Measurements from ENCODE around the gene RBMS3. TPM values are rescaled to one million over a fixed set of nuclear protein-coding genes. Genes with fewer than 3 reads are reported as not detected.

Gene RBMS3
- total and polyA plus RNA-seq, 2 experiments from 2014 or later, result 20.8 TPM

- TF ChIP-seq CTCF (IDR thresholded peaks at IDR 0.05; ENCODE audit: low read depth, low read length), result no peak
- H3K36me3 ChIP-seq, result no peaks in the 10 kb centered on the region
- no peak for DNase-seq (ENCODE audit: low read depth in 1 of 2, low spot score in 1 of 2)
- H3K4me3 ChIP-seq, result no peak overlapping the region
- no peaks in the 10 kb centered on the region for H3K9me3 ChIP-seq (ENCODE audit: low read depth)
- no peaks in the 10 kb centered on the region for H3K27me3 ChIP-seq
- no peaks in the 10 kb centered on the region for H3K4me1 ChIP-seq (ENCODE audit: low read depth)
- no peak overlapping the region for H3K27ac ChIP-seq
Observed at GRCh38 chr3:29890801-29891200, 609.9 kb downstream of the RBMS3 start.

GRCh38 chr3:29892976-29893554 lies 612.2 kb downstream of the RBMS3 start:
- H3K4me1 ChIP-seq (ENCODE audit: low read depth), result no peaks in the 10 kb centered on the region
- H3K27me3 ChIP-seq, result no peaks in the 10 kb centered on the region
- no peak for TF ChIP-seq CTCF (IDR thresholded peaks at IDR 0.05; ENCODE audit: low read depth, low read length)
- H3K36me3 ChIP-seq, result no peaks in the 10 kb centered on the region
- no peak overlapping the region for H3K27ac ChIP-seq
- DNase-seq (ENCODE audit: low read depth in 1 of 2, low spot score in 1 of 2), result peak in 1 of 2 donors; percentile 3
- H3K9me3 ChIP-seq (ENCODE audit: low read depth), result no peaks in the 10 kb centered on the region
- H3K4me3 ChIP-seq, result no peak overlapping the region

GRCh38 chr3:29896856-29897255 lies 616.0 kb downstream of the RBMS3 start:
- Histone ChIP-seq H3K27me3 (no peaks in the 10 kb centered on the region), H3K36me3 (no peaks in the 10 kb centered on the region), H3K4me1 (ENCODE audit: low read depth) (peaks cover 5% of the 10 kb centered on the region), H3K9me3 (ENCODE audit: low read depth) (no peaks in the 10 kb centered on the region), H3K4me3 (no peak overlapping the region), H3K27ac (no peak overlapping the region)
- DNase-seq (ENCODE audit: low read depth in 1 of 2, low spot score in 1 of 2), result no peak
- no peak for TF ChIP-seq CTCF (IDR thresholded peaks at IDR 0.05; ENCODE audit: low read depth, low read length)

GRCh38 chr3:29898171-29898965 lies 617.5 kb downstream of the RBMS3 start:
- Histone ChIP-seq H3K27me3 (no peaks in the 10 kb centered on the region), H3K4me3 (no peak overlapping the region), H3K9me3 (ENCODE audit: low read depth) (no peaks in the 10 kb centered on the region), H3K4me1 (ENCODE audit: low read depth) (peaks cover 5% of the 10 kb centered on the region), H3K27ac (no peak overlapping the region), H3K36me3 (no peaks in the 10 kb centered on the region)
- no peak for TF ChIP-seq CTCF (IDR thresholded peaks at IDR 0.05; ENCODE audit: low read depth, low read length)
- DNase-seq (ENCODE audit: low read depth in 1 of 2, low spot score in 1 of 2), result peak in 1 of 2 donors; percentile 19

GRCh38 chr3:29899021-29899420 lies 618.1 kb downstream of the RBMS3 start:
- H3K4me3 ChIP-seq, result no peak overlapping the region
- H3K9me3 ChIP-seq (ENCODE audit: low read depth), result no peaks in the 10 kb centered on the region
- H3K4me1 ChIP-seq (ENCODE audit: low read depth), result peaks cover 5% of the 10 kb centered on the region
- no peak overlapping the region for H3K27ac ChIP-seq
- DNase-seq (ENCODE audit: low read depth in 1 of 2, low spot score in 1 of 2), result peak in 1 of 2 donors; percentile 54
- no peaks in the 10 kb centered on the region for H3K36me3 ChIP-seq
- H3K27me3 ChIP-seq, result no peaks in the 10 kb centered on the region
- no peak for TF ChIP-seq CTCF (IDR thresholded peaks at IDR 0.05; ENCODE audit: low read depth, low read length)
